ENCODE data around the gene BCL2L12.

BCL2L12 gene

DNA sequence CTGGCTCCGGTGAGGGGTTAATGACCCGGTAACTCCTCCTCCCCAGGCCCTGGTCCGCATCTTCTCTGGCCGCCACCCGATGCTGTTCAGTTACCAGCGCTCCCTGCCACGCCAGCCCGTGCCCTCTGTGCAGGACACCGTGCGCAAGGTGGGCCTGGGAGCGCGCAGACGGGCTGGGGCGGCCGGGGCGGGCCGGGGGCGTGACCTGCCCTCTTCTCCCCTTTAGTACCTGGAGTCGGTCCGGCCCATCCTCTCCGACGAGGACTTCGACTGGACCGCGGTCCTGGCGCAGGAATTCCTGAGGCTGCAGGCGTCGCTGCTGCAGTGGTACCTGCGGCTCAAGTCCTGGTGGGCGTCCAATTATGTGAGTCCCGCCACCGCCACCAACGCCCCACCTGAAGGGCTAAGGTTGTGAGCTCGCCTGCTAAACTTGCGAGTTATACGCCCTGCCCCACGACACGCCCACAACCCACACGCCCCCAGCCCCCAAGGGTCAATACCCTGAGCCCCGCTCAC is 35.6 kb downstream of the BCL2L12 start:
- DNase-seq (no peak), ATAC-seq (ENCODE audit: insufficient read depth, low read depth) (no peak)
- Histone ChIP-seq H3K27me3 (ENCODE audit: insufficient read depth, low read length, poor library complexity) (no peaks in the 10 kb centered on the region), H3K27ac (ENCODE audit: low read length) (no peak overlapping the region), H3K36me3 (ENCODE audit: insufficient read depth, low read length) (no peaks in the 10 kb centered on the region), H3K9me3 (ENCODE audit: insufficient read depth, low read length, severe bottlenecking) (no peaks in the 10 kb centered on the region), H3K9ac (ENCODE audit: low read depth, low read length) (no peak overlapping the region), H3K79me2 (ENCODE audit: insufficient read depth, low read length) (no peaks in the 10 kb centered on the region), H3K4me1 (ENCODE audit: insufficient read depth, low read length) (no peaks in the 10 kb centered on the region), H4K20me1 (ENCODE audit: insufficient read depth, low read length) (no peaks in the 10 kb centered on the region), H3K4me3 (ENCODE audit: low read depth in 1 of 2, low read length in 2 of 2) (no peak overlapping the region), H3K4me2 (ENCODE audit: insufficient read depth, low read length) (no peak overlapping the region), H2AFZ (ENCODE audit: low read depth, low read length) (no peak overlapping the region)
- TF ChIP-seq, protein P1, sequence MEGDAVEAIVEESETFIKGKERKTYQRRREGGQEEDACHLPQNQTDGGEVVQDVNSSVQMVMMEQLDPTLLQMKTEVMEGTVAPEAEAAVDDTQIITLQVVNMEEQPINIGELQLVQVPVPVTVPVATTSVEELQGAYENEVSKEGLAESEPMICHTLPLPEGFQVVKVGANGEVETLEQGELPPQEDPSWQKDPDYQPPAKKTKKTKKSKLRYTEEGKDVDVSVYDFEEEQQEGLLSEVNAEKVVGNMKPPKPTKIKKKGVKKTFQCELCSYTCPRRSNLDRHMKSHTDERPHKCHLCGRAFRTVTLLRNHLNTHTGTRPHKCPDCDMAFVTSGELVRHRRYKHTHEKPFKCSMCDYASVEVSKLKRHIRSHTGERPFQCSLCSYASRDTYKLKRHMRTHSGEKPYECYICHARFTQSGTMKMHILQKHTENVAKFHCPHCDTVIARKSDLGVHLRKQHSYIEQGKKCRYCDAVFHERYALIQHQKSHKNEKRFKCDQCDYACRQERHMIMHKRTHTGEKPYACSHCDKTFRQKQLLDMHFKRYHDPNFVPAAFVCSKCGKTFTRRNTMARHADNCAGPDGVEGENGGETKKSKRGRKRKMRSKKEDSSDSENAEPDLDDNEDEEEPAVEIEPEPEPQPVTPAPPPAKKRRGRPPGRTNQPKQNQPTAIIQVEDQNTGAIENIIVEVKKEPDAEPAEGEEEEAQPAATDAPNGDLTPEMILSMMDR (IDR thresholded peaks at IDR 0.05; ENCODE audit: borderline replicate concordance, extremely low read depth, low read length, poor library complexity, severe bottlenecking): no peak
- no peak for TF ChIP-seq EZH2 (IDR thresholded peaks at IDR 0.05; ENCODE audit: borderline replicate concordance, low read depth, low read length, severe bottlenecking)

DNA sequence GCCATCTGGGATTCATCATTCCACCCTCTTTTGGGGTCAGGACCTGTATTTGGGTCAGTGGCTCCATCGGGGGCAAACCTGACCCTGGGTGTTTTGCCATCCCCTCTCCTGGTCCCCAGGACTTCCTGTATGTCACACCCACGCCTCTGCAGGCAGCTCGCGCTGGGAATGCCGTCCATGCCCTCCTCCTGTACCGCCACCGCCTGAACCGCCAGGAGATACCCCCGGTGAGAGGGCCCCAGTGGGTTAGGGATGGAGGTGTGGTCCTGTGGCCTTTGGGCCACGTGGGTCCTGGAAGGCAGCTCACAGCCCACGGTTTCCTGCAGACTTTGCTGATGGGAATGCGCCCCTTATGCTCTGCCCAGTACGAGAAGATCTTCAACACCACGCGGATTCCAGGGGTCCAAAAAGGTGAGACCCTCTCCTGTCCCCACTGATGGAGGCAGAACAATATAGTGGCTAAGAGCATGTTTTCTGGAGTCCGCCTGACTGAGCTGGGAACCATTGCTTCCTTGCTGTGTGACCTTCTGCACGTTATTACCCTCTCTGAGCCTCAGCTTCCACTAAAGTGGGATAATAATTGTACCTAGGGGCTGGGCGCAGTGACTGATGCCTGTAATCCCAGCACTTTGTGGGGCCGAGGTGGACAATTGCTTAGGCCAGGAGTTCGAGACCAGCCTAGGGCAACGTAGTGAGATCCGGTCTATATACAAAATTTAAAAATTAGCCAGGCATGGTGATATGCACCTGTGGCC is 39.3 kb downstream of the BCL2L12 start:
- Histone ChIP-seq H3K27me3 (ENCODE audit: insufficient read depth, low read length, poor library complexity) (no peaks in the 10 kb centered on the region), H2AFZ (ENCODE audit: low read depth, low read length) (no peak overlapping the region), H3K9me3 (ENCODE audit: insufficient read depth, low read length, severe bottlenecking) (no peaks in the 10 kb centered on the region), H3K9ac (ENCODE audit: low read depth, low read length) (no peak overlapping the region), H3K4me2 (ENCODE audit: insufficient read depth, low read length) (no peak overlapping the region), H3K79me2 (ENCODE audit: insufficient read depth, low read length) (no peaks in the 10 kb centered on the region), H4K20me1 (ENCODE audit: insufficient read depth, low read length) (no peaks in the 10 kb centered on the region), H3K4me3 (ENCODE audit: low read depth in 1 of 2, low read length in 2 of 2) (no peak overlapping the region), H3K27ac (ENCODE audit: low read length) (no peak overlapping the region), H3K36me3 (ENCODE audit: insufficient read depth, low read length) (no peaks in the 10 kb centered on the region), H3K4me1 (ENCODE audit: insufficient read depth, low read length) (no peaks in the 10 kb centered on the region)
- DNase-seq: no peak
- no peak for TF ChIP-seq EZH2 (IDR thresholded peaks at IDR 0.05; ENCODE audit: borderline replicate concordance, low read depth, low read length, severe bottlenecking)
- TF ChIP-seq, protein P1 (IDR thresholded peaks at IDR 0.05; ENCODE audit: borderline replicate concordance, extremely low read depth, low read length, poor library complexity, severe bottlenecking): no peak
- ATAC-seq (ENCODE audit: insufficient read depth, low read depth): no peak

DNA sequence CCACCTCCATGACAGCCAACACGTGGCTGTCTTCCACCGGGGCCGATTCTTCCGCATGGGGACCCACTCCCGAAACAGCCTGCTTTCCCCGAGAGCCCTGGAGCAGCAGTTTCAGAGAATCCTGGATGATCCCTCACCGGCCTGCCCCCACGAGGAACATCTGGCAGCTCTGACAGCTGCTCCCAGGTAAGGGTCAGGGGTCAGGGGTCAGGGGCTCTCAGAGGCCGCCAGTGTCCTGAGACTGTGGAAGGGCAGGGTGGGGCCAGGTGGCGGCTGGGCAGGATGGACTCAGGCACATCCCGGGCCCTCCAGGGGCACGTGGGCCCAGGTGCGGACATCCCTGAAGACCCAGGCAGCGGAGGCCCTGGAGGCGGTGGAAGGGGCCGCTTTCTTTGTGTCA is 40.2 kb downstream of the BCL2L12 start:
- no peak overlapping the region for H3K4me2 ChIP-seq (ENCODE audit: insufficient read depth, low read length)
- H2AFZ ChIP-seq (ENCODE audit: low read depth, low read length): no peak overlapping the region
- no peaks in the 10 kb centered on the region for H3K9me3 ChIP-seq (ENCODE audit: insufficient read depth, low read length, severe bottlenecking)
- TF ChIP-seq, protein P1 (IDR thresholded peaks at IDR 0.05; ENCODE audit: borderline replicate concordance, extremely low read depth, low read length, poor library complexity, severe bottlenecking): no peak
- no peak for TF ChIP-seq EZH2 (IDR thresholded peaks at IDR 0.05; ENCODE audit: borderline replicate concordance, low read depth, low read length, severe bottlenecking)
- H3K27ac ChIP-seq (ENCODE audit: low read length): no peak overlapping the region
- H3K4me1 ChIP-seq (ENCODE audit: insufficient read depth, low read length): no peaks in the 10 kb centered on the region
- no peak overlapping the region for H3K9ac ChIP-seq (ENCODE audit: low read depth, low read length)
- DNase-seq (no peak), ATAC-seq (ENCODE audit: insufficient read depth, low read depth) (no peak)
- H3K79me2 ChIP-seq (ENCODE audit: insufficient read depth, low read length): no peaks in the 10 kb centered on the region
- no peaks in the 10 kb centered on the region for H3K27me3 ChIP-seq (ENCODE audit: insufficient read depth, low read length, poor library complexity)
- H3K36me3 ChIP-seq (ENCODE audit: insufficient read depth, low read length): no peaks in the 10 kb centered on the region
- H3K4me3 ChIP-seq (ENCODE audit: low read depth in 1 of 2, low read length in 2 of 2): no peak overlapping the region
- no peaks in the 10 kb centered on the region for H4K20me1 ChIP-seq (ENCODE audit: insufficient read depth, low read length)

All from DND-41 (cell line).